ENCODE results near the gene MRPL34. TPM values are rescaled to one million over a fixed set of nuclear protein-coding genes. Genes with fewer than 3 reads are reported as not detected.
"Not testable (repeated sequence)": the region's sequence is repeated elsewhere in the genome, so short reads cannot be mapped to it uniquely, and the experiment has no call there.

MRPL34 gene
- total RNA-seq, 4 donors from 2014 or later, result 131 to 173 (median 147) TPM

DNA sequence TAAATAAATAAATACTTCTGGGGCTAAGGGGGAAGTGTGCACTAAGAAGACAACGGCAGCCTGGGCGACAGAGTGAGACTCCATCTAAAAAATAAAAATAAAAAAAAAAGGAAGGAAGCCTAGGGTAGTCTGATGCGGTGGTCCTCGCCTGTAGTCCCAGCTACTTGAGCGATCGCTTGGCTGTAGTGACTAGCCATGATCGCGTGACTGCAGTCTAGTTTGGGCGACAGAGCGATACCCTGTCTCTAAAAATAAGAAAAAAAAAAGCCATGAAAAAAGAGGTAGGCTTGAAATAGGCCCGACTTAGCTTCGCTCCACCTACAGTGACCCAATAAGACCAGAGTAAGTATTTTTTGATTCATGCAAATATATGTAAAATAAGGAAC, 39.1 kb upstream of the MRPL34 start:
- H3K9me3 ChIP-seq, result no peaks in the 10 kb centered on the region
- 68% methylated on average over 12 of the region's 12 CpGs for WGBS
- TF ChIP-seq EP300 (IDR thresholded peaks at IDR 0.05), result no peak
- TF ChIP-seq POLR2A (IDR thresholded peaks at IDR 0.05; ENCODE audit: low read depth), result no peak
- no peak for TF ChIP-seq POLR2AphosphoS5 (IDR thresholded peaks at IDR 0.05)
- TF ChIP-seq, protein P1, sequence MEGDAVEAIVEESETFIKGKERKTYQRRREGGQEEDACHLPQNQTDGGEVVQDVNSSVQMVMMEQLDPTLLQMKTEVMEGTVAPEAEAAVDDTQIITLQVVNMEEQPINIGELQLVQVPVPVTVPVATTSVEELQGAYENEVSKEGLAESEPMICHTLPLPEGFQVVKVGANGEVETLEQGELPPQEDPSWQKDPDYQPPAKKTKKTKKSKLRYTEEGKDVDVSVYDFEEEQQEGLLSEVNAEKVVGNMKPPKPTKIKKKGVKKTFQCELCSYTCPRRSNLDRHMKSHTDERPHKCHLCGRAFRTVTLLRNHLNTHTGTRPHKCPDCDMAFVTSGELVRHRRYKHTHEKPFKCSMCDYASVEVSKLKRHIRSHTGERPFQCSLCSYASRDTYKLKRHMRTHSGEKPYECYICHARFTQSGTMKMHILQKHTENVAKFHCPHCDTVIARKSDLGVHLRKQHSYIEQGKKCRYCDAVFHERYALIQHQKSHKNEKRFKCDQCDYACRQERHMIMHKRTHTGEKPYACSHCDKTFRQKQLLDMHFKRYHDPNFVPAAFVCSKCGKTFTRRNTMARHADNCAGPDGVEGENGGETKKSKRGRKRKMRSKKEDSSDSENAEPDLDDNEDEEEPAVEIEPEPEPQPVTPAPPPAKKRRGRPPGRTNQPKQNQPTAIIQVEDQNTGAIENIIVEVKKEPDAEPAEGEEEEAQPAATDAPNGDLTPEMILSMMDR (IDR thresholded peaks at IDR 0.05), result no peak
- H3K27me3 ChIP-seq, result no peaks in the 10 kb centered on the region
- DNase-seq (ENCODE audit: extremely low spot score), result no peak
- H3K4me1 ChIP-seq, result peaks cover 12 to 17% (median 14%) of the 10 kb centered on the region in 4 donors
- H3K4me3 ChIP-seq, result peak overlapping the region in 2 of 4 donors; percentile 73 to 95
- peak overlapping the region; percentile 71 to 84 (median 82) for H3K27ac ChIP-seq (replicated peaks in 1 of 4)
- peaks cover 20 to 31% (median 29%) of the 10 kb centered on the region in 4 donors for H3K36me3 ChIP-seq
- intact Hi-C loops (cut with DNase I), result no loop called here

DNA sequence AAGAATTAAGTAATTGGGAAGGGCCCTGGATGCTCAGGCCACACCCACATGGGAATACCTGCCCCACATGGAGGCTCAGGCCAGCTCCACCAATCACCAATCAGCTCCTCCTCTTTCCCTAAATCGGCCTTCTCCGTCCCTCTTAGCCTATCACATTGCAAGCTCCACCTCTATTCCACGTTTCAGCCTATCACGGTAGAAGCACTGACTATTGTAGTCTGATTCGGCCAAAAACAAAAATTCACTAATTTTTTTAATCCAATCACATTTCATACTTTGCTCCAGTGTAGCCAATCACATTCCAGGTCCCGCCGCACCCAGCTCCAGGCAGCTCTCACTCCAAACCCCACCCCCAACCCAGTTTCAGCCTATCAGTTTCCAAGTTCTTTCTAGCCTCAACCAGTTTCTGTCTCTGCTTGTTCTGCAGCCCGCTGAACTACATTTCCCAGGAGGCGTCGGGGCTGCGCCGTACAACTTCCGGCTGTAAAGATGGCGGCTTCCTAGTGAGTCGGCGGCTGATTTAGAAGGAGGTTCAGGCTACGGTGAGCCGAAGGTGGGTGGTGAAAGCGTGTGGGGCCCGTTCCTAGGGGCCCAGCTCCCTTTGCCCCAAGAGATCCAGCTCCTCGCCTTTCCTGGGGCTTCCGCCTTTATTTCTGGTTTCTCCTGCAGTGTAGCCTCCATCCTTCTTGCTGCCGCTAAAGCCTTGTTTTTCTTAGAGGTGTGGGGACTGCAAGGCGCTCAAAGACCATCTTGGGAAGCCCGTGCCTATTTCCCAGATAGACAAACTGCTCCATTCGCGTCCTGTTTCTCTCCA, 38.5 kb upstream of the MRPL34 start, which contains the start of gene BABAM1:
Gene BABAM1 (plus strand): TSS at position 469 of the 814 bp plus-strand sequence. CDS start 1,364 bp downstream, outside the sequence.
- Histone ChIP-seq H3K4me3 (peak within 1 kb of the TSS; percentile 73 to 95 (median 75)), H3K27me3 (no peaks in the 10 kb centered on the region), H3K9me3 (no peaks in the 10 kb centered on the region), H3K36me3 (peaks cover 26 to 37% (median 34%) of the 10 kb centered on the region in 4 donors), H3K4me1 (peaks cover 12 to 17% (median 14%) of the 10 kb centered on the region in 4 donors), H3K27ac (replicated peaks in 1 of 4) (peak within 1 kb of the TSS; percentile 71 to 84 (median 82))
- intact Hi-C loops (cut with DNase I), result no loop called here
- peak; percentile 99 for DNase-seq (ENCODE audit: extremely low spot score)
- TF ChIP-seq, protein P1 (IDR thresholded peaks at IDR 0.05), result peak in 1 of 3 experiments; percentile 33
- TF ChIP-seq EP300 (IDR thresholded peaks at IDR 0.05) (no peak), POLR2AphosphoS5 (IDR thresholded peaks at IDR 0.05) (peak; percentile 79 to 87)
- WGBS, result under 1% methylated on average over 27 of the region's 27 CpGs

DNA sequence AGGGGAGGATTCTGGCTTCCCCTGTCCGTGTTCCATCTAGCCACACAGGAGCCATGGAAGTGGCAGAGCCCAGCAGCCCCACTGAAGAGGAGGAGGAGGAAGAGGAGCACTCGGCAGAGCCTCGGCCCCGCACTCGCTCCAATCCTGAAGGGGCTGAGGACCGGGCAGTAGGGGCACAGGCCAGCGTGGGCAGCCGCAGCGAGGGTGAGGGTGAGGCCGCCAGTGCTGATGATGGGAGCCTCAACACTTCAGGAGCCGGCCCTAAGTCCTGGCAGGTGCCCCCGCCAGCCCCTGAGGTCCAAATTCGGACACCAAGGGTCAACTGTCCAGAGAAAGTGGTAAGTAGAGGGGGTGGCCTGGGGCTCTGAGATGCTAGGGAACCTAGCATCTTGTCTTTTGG, 36.9 kb upstream of the MRPL34 start:
- H3K27me3 ChIP-seq, result no peaks in the 10 kb centered on the region
- peaks cover 40 to 53% (median 49%) of the 10 kb centered on the region in 4 donors for H3K36me3 ChIP-seq
- DNase-seq (ENCODE audit: extremely low spot score), result no peak
- no peak overlapping the region for H3K4me3 ChIP-seq
- no peak overlapping the region for H3K27ac ChIP-seq (replicated peaks in 1 of 4)
- peaks cover 12 to 17% (median 14%) of the 10 kb centered on the region in 4 donors for H3K4me1 ChIP-seq
- TF ChIP-seq POLR2A (IDR thresholded peaks at IDR 0.05; ENCODE audit: low read depth) (no peak), POLR2AphosphoS5 (IDR thresholded peaks at IDR 0.05) (no peak), EP300 (IDR thresholded peaks at IDR 0.05) (no peak)
- TF ChIP-seq, protein P1 (IDR thresholded peaks at IDR 0.05), result no peak
- no peaks in the 10 kb centered on the region for H3K9me3 ChIP-seq
- intact Hi-C loops (cut with DNase I), result no loop called here
- WGBS, result 93% methylated on average over 13 of the region's 13 CpGs

DNA sequence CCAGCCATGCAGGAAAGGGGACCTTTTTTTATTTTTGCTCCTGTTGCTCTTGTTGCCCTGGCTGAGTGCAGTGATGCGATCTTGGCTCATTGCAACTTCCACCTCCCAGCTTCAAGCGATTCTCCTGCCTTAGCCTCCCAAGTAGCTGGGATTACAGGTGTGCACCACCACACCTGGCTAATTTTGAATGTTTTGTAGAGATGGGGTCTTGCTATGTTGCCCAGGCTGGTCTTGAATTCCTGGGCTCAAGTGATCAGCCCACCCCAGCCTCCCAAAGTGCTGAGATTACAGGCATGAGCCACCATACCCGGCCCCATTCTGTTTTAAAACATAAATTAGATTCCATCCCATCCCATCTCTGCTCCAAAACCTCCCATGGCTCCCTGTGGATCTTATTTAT, 30.8 kb upstream of the MRPL34 start:
- H3K9me3 ChIP-seq; H3K4me3 ChIP-seq; H3K4me1 ChIP-seq; H3K27me3 ChIP-seq; H3K27ac ChIP-seq (replicated peaks in 1 of 4); intact Hi-C loops (cut with DNase I); DNase-seq (ENCODE audit: extremely low spot score): not testable (repeated sequence)
- WGBS, result 98% methylated on average over 3 of the region's 3 CpGs
- H3K36me3 ChIP-seq, result peaks cover 59 to 100% (median 92%) of the 10 kb centered on the region in 4 donors

DNA sequence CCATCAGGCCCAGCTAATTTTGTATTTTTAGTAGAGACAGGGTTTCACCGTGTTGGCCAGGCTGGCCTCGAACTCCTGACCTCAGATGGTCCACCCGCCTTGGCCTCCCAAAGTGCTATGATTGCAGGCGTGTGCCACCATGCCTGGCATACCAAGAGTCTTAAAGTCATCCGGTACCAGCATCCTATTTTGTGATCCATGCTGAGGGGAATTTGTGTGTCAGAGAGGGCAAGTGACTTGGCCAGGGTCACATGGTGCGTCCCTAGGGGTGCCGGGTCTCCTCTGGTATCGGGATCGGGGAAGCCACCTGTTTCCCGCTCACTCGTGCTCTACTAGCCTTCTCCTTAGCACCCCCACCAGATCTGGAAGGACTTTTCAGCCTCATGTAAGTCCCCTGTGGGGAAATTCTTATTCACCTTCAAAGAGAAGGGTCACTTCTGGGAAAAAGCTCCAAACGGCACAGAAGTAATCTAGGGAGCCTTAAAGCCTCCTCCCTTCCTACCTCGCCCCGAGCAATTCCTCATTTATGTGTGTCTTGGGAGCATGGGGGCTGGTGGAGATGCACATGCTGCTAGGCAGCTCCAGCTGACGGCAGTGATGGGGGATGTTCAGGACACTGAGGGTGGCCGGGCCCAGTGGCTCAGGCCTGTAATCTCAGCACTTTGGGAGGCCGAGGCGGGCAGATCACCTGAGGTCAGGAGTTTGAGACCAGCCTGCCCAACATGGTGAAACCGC, 30.1 kb upstream of the MRPL34 start:
- DNase-seq (ENCODE audit: extremely low spot score), result no peak
- 95% methylated on average over 15 of the region's 19 CpGs for WGBS
- no peak for TF ChIP-seq POLR2A (IDR thresholded peaks at IDR 0.05; ENCODE audit: low read depth)
- TF ChIP-seq, protein P1 (IDR thresholded peaks at IDR 0.05), result no peak
- no peak for TF ChIP-seq POLR2AphosphoS5 (IDR thresholded peaks at IDR 0.05)
- no peak for TF ChIP-seq EP300 (IDR thresholded peaks at IDR 0.05)
- Histone ChIP-seq H3K36me3 (peaks cover 53 to 94% (median 85%) of the 10 kb centered on the region in 4 donors), H3K4me3 (no peak overlapping the region), H3K27me3 (peaks cover 0 to 1% (median 0%) of the 10 kb centered on the region in 4 donors), H3K4me1 (no peaks in the 10 kb centered on the region), H3K27ac (replicated peaks in 1 of 4) (no peak overlapping the region), H3K9me3 (no peaks in the 10 kb centered on the region)
- intact Hi-C loops (cut with DNase I), result no loop called here
